ENCODE measurements around the gene ARMC8.

The ARMC8 gene

DNA sequence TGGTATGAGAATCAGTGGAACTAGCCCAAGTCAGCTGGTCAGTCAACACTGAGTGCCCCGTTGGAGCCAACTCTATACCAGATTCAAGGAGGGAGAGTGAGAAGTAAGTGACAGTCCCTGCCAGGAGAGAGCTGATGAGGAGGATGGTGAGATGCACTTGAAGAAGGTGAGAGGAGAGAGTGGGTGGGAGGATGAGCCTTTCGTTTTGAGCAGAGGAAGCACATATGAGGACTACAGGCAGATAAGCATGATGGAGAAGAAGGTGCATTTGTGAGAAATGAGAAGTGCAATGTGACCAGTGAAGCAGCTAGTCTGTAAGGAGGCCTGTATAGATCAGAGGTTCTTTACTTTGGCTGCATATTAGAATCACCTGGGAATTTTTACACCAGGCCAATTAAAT lies 102.2 kb downstream of the ARMC8 start:
- no peaks in the 10 kb centered on the region for H3K27me3 ChIP-seq (ENCODE audit: control insufficient read depth in 5 of 5, insufficient read depth in 4 of 5, low read length in 5 of 5)
- H3K36me3 ChIP-seq (ENCODE audit: control insufficient read depth in 5 of 5, insufficient read depth in 5 of 5, low read length in 5 of 5): peaks cover 59 to 94% (median 80%) of the 10 kb centered on the region in 5 donors
- H3K9me3 ChIP-seq (ENCODE audit: control insufficient read depth in 5 of 5, low read length in 5 of 5): no peaks in the 10 kb centered on the region
- no peak overlapping the region for H3K27ac ChIP-seq (ENCODE audit: low read depth, low read length)
- H3K4me3 ChIP-seq (ENCODE audit: low read depth in 1 of 5, low read length in 5 of 5): no peak overlapping the region
- no peak overlapping the region for H3K9ac ChIP-seq (ENCODE audit: low read length in 5 of 5)
- H3K4me1 ChIP-seq (ENCODE audit: control insufficient read depth in 5 of 5, insufficient read depth in 5 of 5, low read length in 5 of 5): no peaks in the 10 kb centered on the region

DNA sequence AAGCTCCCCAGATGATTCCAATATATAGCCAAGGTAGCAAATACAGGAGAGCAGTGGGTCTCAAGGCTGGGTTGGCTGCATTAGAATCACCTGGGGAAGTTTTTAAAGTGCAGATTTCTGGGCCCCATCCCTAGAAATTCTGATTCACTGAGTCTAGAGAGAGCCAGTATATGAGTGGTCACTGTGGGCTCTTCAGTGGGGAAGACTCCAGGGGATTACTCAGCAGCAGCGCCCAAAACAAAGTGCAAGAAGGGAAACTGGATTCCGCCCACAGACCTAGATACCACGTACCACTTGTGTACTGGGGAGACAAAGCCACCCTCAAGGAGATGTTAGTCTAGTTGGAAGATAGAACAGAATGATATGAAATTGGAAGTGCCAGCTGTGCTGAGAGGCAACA lies 102.6 kb downstream of the ARMC8 start:
- H3K27ac ChIP-seq (ENCODE audit: low read depth, low read length): no peak overlapping the region
- H3K9ac ChIP-seq (ENCODE audit: low read length in 5 of 5): no peak overlapping the region
- H3K4me3 ChIP-seq (ENCODE audit: low read depth in 1 of 5, low read length in 5 of 5): no peak overlapping the region
- H3K27me3 ChIP-seq (ENCODE audit: control insufficient read depth in 5 of 5, insufficient read depth in 4 of 5, low read length in 5 of 5): no peaks in the 10 kb centered on the region
- H3K9me3 ChIP-seq (ENCODE audit: control insufficient read depth in 5 of 5, low read length in 5 of 5): no peaks in the 10 kb centered on the region
- H3K4me1 ChIP-seq (ENCODE audit: control insufficient read depth in 5 of 5, insufficient read depth in 5 of 5, low read length in 5 of 5): no peaks in the 10 kb centered on the region
- peaks cover 61 to 94% (median 79%) of the 10 kb centered on the region in 5 donors for H3K36me3 ChIP-seq (ENCODE audit: control insufficient read depth in 5 of 5, insufficient read depth in 5 of 5, low read length in 5 of 5)

DNA sequence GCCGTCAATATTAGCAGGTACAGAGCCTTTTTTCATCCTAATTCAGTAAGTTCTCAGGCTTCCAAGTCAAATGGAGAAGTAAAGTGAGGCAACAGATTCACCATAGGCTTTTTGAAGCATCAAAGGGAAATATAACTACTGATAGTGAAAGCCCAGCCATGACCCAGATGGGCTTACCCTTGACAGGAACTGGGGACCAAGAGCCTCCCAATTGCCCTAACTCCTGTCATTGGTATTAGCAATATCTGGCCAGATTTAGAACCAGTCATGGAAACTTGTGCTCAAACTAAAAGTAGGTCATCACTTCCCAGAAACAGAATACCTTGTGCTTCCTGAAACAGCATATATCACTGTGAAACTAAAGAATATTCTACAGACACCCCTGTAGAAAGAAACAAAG lies 109.5 kb downstream of the ARMC8 start:
- H3K27ac ChIP-seq (ENCODE audit: low read depth, low read length): no peak overlapping the region
- no peaks in the 10 kb centered on the region for H3K27me3 ChIP-seq (ENCODE audit: control insufficient read depth in 5 of 5, insufficient read depth in 4 of 5, low read length in 5 of 5)
- no peaks in the 10 kb centered on the region for H3K4me1 ChIP-seq (ENCODE audit: control insufficient read depth in 5 of 5, insufficient read depth in 5 of 5, low read length in 5 of 5)
- H3K4me3 ChIP-seq (ENCODE audit: low read depth in 1 of 5, low read length in 5 of 5): no peak overlapping the region
- H3K36me3 ChIP-seq (ENCODE audit: control insufficient read depth in 5 of 5, insufficient read depth in 5 of 5, low read length in 5 of 5): peaks cover 27 to 65% (median 55%) of the 10 kb centered on the region in 5 donors
- no peaks in the 10 kb centered on the region for H3K9me3 ChIP-seq (ENCODE audit: control insufficient read depth in 5 of 5, low read length in 5 of 5)
- H3K9ac ChIP-seq (ENCODE audit: low read length in 5 of 5): no peak overlapping the region

DNA sequence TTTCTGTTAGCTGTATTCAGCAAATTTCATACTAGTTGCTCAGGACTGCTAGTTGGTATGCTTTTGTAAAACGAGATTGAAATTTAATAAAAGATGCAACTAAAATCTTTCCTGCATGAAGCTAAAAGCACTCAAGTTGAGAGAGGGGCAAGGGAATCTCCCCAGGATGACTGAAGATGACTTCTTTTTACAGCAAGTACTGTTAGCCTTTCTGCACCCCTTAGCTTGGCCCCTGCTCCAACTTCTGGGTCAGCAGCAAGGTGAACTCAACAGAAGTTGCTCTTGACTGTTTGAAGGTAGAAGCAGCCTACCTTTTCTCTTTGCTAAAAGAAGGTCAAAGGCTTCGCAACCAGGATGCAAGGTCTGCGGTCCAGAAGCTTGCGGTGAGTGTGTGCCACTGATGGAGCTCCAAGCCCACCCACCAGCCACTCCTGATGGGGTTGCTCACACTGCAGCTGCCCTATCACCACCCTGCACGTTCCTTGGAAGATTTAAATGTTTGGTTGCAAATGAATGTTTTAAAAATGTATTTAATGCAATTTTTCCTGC lies 110.0 kb downstream of the ARMC8 start:
- Histone ChIP-seq H3K27me3 (ENCODE audit: control insufficient read depth in 5 of 5, insufficient read depth in 4 of 5, low read length in 5 of 5) (no peaks in the 10 kb centered on the region), H3K27ac (ENCODE audit: low read depth, low read length) (no peak overlapping the region), H3K36me3 (ENCODE audit: control insufficient read depth in 5 of 5, insufficient read depth in 5 of 5, low read length in 5 of 5) (peaks cover 26 to 62% (median 54%) of the 10 kb centered on the region in 5 donors), H3K9ac (ENCODE audit: low read length in 5 of 5) (no peak overlapping the region), H3K4me3 (ENCODE audit: low read depth in 1 of 5, low read length in 5 of 5) (no peak overlapping the region), H3K9me3 (ENCODE audit: control insufficient read depth in 5 of 5, low read length in 5 of 5) (no peaks in the 10 kb centered on the region), H3K4me1 (ENCODE audit: control insufficient read depth in 5 of 5, insufficient read depth in 5 of 5, low read length in 5 of 5) (no peaks in the 10 kb centered on the region)

DNA sequence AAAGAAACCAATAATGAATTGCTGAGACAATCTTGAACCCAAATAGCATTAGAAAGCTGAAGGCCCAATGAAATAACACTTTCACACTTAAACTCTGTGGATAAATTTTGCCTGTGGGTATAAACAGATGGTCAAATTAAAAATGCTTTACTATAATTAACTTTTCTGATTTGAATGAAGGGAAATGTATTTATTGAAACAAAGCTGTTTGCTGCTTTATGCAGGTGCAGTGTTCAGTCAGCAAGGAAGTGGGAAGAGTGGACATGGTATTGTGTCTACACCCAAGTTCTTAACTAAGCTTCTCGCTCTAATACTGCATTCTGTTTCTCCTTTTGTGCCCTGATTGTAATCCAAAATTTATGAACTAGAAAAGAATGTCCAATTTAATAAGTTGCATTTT lies 110.8 kb downstream of the ARMC8 start:
- Histone ChIP-seq H3K36me3 (ENCODE audit: control insufficient read depth in 5 of 5, insufficient read depth in 5 of 5, low read length in 5 of 5) (peaks cover 21 to 54% (median 47%) of the 10 kb centered on the region in 5 donors), H3K4me1 (ENCODE audit: control insufficient read depth in 5 of 5, insufficient read depth in 5 of 5, low read length in 5 of 5) (no peaks in the 10 kb centered on the region), H3K9me3 (ENCODE audit: control insufficient read depth in 5 of 5, low read length in 5 of 5) (no peaks in the 10 kb centered on the region), H3K4me3 (ENCODE audit: low read depth in 1 of 5, low read length in 5 of 5) (no peak overlapping the region), H3K9ac (ENCODE audit: low read length in 5 of 5) (no peak overlapping the region), H3K27ac (ENCODE audit: low read depth, low read length) (no peak overlapping the region), H3K27me3 (ENCODE audit: control insufficient read depth in 5 of 5, insufficient read depth in 4 of 5, low read length in 5 of 5) (no peaks in the 10 kb centered on the region)

- Histone ChIP-seq H3K27ac (ENCODE audit: low read depth, low read length) (no peak overlapping the region), H3K27me3 (ENCODE audit: control insufficient read depth in 5 of 5, insufficient read depth in 4 of 5, low read length in 5 of 5) (no peaks in the 10 kb centered on the region), H3K9ac (ENCODE audit: low read length in 5 of 5) (no peak overlapping the region), H3K4me3 (ENCODE audit: low read depth in 1 of 5, low read length in 5 of 5) (no peak overlapping the region), H3K9me3 (ENCODE audit: control insufficient read depth in 5 of 5, low read length in 5 of 5) (no peaks in the 10 kb centered on the region), H3K36me3 (ENCODE audit: control insufficient read depth in 5 of 5, insufficient read depth in 5 of 5, low read length in 5 of 5) (peaks cover 14 to 29% (median 26%) of the 10 kb centered on the region in 5 donors), H3K4me1 (ENCODE audit: control insufficient read depth in 5 of 5, insufficient read depth in 5 of 5, low read length in 5 of 5) (no peaks in the 10 kb centered on the region)
Observed at GRCh38 chr3:138300647-138301046, 113.5 kb downstream of the ARMC8 start.

- Histone ChIP-seq H3K27ac (ENCODE audit: low read depth, low read length) (no peak overlapping the region), H3K27me3 (ENCODE audit: control insufficient read depth in 5 of 5, insufficient read depth in 4 of 5, low read length in 5 of 5) (no peaks in the 10 kb centered on the region)
Observed at GRCh38 chr3:138303474-138303873, 116.4 kb downstream of the ARMC8 start.

GRCh38 chr3:138307899-138308298 lies 120.8 kb downstream of the ARMC8 start:
- Histone ChIP-seq H3K9ac (ENCODE audit: low read length in 5 of 5) (no peak overlapping the region), H3K36me3 (ENCODE audit: control insufficient read depth in 5 of 5, insufficient read depth in 5 of 5, low read length in 5 of 5) (no peaks in the 10 kb centered on the region), H3K27ac (ENCODE audit: low read depth, low read length) (no peak overlapping the region), H3K9me3 (ENCODE audit: control insufficient read depth in 5 of 5, low read length in 5 of 5) (peaks cover 5 to 23% (median 17%) of the 10 kb centered on the region in 5 donors), H3K4me3 (ENCODE audit: low read depth in 1 of 5, low read length in 5 of 5) (no peak overlapping the region), H3K4me1 (ENCODE audit: control insufficient read depth in 5 of 5, insufficient read depth in 5 of 5, low read length in 5 of 5) (no peaks in the 10 kb centered on the region), H3K27me3 (ENCODE audit: control insufficient read depth in 5 of 5, insufficient read depth in 4 of 5, low read length in 5 of 5) (no peaks in the 10 kb centered on the region)

More at GRCh38 chr3:138303474-138303873, 116.4 kb downstream of the ARMC8 start:
- Histone ChIP-seq H3K9ac (ENCODE audit: low read length in 5 of 5) (no peak overlapping the region), H3K4me1 (ENCODE audit: control insufficient read depth in 5 of 5, insufficient read depth in 5 of 5, low read length in 5 of 5) (no peaks in the 10 kb centered on the region), H3K9me3 (ENCODE audit: control insufficient read depth in 5 of 5, low read length in 5 of 5) (peaks cover 5 to 16% (median 9%) of the 10 kb centered on the region in 5 donors), H3K36me3 (ENCODE audit: control insufficient read depth in 5 of 5, insufficient read depth in 5 of 5, low read length in 5 of 5) (peaks cover 0 to 9% (median 8%) of the 10 kb centered on the region in 5 donors), H3K4me3 (ENCODE audit: low read depth in 1 of 5, low read length in 5 of 5) (no peak overlapping the region)

DNA sequence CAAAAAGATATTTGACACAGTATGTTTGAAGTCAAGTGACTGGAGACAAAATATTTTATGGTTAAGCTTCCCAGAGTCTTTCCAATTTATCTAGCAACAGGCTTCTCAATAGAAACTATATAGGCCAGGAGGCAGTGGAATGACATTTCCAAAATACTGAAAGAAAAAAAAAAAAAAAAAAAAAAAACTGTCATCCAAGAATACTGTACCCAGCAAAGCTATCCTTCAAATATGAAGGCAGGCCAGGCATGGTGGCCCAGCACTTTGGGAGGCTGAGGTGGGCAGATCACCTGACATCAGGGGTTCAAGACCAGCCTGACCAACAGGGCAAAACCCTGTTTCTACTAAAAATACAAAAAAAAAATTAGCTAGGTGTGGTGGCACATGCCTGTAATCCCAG lies 121.7 kb downstream of the ARMC8 start:
- H3K36me3 ChIP-seq (ENCODE audit: control insufficient read depth in 5 of 5, insufficient read depth in 5 of 5, low read length in 5 of 5): no peaks in the 10 kb centered on the region
- H3K4me1 ChIP-seq (ENCODE audit: control insufficient read depth in 5 of 5, insufficient read depth in 5 of 5, low read length in 5 of 5): no peaks in the 10 kb centered on the region
- peaks cover 5 to 23% (median 17%) of the 10 kb centered on the region in 5 donors for H3K9me3 ChIP-seq (ENCODE audit: control insufficient read depth in 5 of 5, low read length in 5 of 5)
- no peaks in the 10 kb centered on the region for H3K27me3 ChIP-seq (ENCODE audit: control insufficient read depth in 5 of 5, insufficient read depth in 4 of 5, low read length in 5 of 5)
- H3K27ac ChIP-seq (ENCODE audit: low read depth, low read length): no peak overlapping the region
- no peak overlapping the region for H3K9ac ChIP-seq (ENCODE audit: low read length in 5 of 5)
- no peak overlapping the region for H3K4me3 ChIP-seq (ENCODE audit: low read depth in 1 of 5, low read length in 5 of 5)

DNA sequence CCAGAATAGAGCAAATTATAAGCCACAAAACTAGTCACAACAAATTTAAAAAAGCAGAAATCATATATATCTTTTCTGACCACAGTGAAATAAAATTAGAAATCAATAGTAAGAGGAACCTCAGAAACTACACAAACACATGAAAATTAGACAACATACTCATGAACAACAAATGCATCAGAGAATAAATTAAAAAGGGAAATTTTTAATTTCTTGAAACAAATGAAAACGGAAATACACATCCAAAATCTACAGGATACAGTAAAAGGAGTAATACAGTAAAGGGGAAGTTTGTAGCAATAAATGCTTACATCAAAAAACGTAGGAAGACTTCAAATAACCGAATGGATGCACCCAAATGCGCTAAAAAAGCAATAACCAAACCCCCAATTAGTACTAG lies 123.4 kb downstream of the ARMC8 start:
- H3K27ac ChIP-seq (ENCODE audit: low read depth, low read length): no peak overlapping the region
- no peaks in the 10 kb centered on the region for H3K36me3 ChIP-seq (ENCODE audit: control insufficient read depth in 5 of 5, insufficient read depth in 5 of 5, low read length in 5 of 5)
- H3K9me3 ChIP-seq (ENCODE audit: control insufficient read depth in 5 of 5, low read length in 5 of 5): peaks cover 5 to 23% (median 17%) of the 10 kb centered on the region in 5 donors
- no peak overlapping the region for H3K4me3 ChIP-seq (ENCODE audit: low read depth in 1 of 5, low read length in 5 of 5)
- no peaks in the 10 kb centered on the region for H3K4me1 ChIP-seq (ENCODE audit: control insufficient read depth in 5 of 5, insufficient read depth in 5 of 5, low read length in 5 of 5)
- no peak overlapping the region for H3K9ac ChIP-seq (ENCODE audit: low read length in 5 of 5)
- no peaks in the 10 kb centered on the region for H3K27me3 ChIP-seq (ENCODE audit: control insufficient read depth in 5 of 5, insufficient read depth in 4 of 5, low read length in 5 of 5)

Measured in subcutaneous abdominal adipose tissue (tissue), 5 donors.